ENCODE measurements around the gene RPP38.

GRCh38 chr10:15112657-15113056, 15.5 kb downstream of the RPP38 start:
- TF ChIP-seq POLR2A (IDR thresholded peaks at IDR 0.05) (no peak), CTCF (IDR thresholded peaks at IDR 0.05) (no peak)
